ENCODE results near the gene CCSER1.
"Not testable (repeated sequence)": the region's sequence is repeated elsewhere in the genome, so short reads cannot be mapped to it uniquely, and the experiment has no call there.

Gene CCSER1

DNA sequence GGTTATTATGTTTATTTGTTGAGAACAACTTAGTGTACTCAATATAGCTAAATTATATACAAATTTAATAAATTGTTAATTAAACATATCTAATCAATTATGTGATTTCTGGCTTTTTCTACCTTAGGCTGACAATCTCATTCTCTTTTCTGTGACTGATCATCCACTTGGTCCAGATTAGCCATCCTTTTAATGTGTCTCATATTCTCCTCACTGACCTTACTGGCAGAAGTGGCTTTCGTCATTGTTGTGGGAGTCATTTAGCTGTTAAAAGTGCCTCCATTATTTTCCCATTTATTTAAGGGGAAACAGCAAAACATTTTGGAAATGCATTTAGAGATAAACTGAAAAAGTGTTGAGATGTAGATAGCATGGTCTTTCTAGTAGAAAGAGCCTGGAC, 172.2 kb downstream of the CCSER1 start:
- no peak for DNase-seq (ENCODE audit: low read depth)

DNA sequence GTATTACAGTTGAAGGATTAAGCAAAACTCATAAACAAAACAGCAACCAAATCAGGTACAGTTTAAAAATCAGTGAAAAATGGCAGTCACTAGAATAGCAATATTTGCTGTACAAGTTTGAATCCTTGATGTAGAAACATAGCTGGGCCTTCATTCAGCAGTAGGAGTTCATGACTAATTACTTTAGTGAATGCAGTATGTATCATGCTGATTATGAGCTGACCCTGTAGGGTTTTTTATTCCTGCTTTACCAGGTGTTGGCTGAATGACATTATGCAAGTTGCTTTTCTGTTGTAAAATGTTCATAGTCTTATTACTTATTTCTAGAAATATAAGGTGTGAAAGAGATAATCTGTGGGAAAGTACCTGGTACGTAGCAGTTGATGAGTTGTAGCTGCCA, 179.6 kb downstream of the CCSER1 start:
- no peak for DNase-seq (ENCODE audit: low read depth)

DNA sequence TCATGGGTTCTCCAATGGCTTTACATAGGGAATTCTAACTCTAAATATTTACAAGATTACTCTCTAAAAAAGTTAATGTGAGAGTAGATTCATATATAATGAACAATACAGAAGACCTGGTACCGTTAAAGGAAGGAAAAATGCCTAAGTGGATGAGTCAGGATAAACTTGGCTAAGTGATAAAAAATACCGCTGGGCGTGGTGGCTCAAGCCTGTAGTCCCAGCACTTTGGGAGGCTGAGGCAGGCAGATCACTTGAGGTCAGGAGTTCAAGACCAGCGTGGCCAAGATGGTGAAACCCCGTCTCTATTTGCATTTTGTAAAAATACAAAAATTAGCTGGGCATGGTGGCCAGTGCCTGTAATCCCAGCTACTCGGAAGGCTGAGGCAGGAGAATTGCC, 189.9 kb downstream of the CCSER1 start:
- DNase-seq (ENCODE audit: low read depth) = not testable (repeated sequence)

DNA sequence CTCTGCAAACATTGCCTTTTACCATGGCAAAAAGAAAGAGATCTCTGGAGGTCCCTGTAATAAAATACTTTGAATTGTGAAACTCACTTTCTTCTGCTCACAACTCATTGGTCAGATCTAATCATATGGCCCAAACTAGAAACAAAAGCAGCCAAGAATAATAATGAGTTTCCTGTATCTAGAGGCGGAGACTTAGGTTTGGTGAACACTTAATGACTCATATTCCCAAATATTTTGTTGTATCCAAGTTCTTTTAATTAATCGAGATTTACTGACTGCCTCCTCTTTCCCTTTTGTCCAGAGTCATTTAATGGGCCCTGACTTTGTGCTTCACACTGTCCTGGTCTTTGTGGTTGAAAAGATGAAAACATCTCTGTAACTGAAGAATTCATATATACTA, 190.6 kb downstream of the CCSER1 start:
- no peak for DNase-seq (ENCODE audit: low read depth)

DNA sequence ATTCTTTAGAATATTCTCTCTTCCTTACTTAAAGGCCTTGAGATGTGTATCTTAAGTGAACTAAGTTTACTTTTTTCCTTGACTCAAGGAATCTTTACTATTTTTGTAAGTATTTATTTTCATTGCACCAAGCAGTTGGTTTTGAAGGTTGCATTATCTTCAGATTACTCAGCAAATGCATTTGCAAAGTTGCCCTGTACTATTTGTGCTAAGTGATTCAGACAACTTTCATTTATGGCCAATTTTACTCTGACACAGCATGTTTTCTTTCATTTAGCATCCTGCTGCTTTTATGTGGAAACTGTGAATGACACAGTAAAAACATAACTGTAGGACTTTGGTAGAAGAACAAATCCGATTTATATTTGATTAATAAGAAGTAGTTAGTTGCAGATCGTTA, 191.0 kb downstream of the CCSER1 start:
- no peak for DNase-seq (ENCODE audit: low read depth)

DNA sequence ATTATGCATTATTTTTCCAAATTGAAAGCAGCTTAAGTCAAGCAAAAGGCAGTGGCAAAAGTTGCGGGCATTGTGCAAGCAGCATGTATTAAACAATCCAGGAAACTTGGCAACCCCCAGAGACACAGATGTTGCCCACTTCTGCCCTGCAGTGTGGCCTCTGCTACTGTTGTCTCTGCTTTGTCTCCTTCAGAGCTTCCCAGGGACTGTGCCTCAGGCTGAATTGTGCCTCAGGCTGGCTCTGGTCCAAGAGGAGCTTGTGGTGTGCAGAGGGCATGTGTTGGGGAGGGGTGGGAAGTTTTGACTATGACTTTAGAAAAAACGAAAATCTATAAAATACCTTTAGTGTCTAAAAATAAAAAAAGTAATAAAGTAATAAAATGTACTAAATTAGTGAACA, 201.4 kb downstream of the CCSER1 start:
- no peak for DNase-seq (ENCODE audit: low read depth)

DNA sequence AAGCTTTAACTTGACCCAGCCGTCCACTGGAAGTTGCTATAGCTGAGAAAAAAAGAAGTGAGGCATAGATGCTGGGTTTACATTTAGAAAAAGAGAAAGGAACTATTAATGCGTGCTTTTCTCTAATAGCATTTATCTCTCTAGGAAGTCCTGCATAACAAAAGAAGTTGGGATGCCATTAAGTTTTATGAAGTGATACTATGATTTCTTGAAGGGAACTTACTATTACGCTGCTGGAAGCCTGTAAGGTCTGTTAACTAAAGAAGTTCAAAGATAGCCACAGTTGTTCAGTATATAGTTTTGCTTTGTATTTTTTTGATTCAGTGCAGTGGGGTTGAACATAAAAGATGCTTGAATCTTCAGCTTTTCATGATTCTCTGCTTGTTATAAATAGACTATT, 203.4 kb downstream of the CCSER1 start:
- no peak for DNase-seq (ENCODE audit: low read depth)

DNA sequence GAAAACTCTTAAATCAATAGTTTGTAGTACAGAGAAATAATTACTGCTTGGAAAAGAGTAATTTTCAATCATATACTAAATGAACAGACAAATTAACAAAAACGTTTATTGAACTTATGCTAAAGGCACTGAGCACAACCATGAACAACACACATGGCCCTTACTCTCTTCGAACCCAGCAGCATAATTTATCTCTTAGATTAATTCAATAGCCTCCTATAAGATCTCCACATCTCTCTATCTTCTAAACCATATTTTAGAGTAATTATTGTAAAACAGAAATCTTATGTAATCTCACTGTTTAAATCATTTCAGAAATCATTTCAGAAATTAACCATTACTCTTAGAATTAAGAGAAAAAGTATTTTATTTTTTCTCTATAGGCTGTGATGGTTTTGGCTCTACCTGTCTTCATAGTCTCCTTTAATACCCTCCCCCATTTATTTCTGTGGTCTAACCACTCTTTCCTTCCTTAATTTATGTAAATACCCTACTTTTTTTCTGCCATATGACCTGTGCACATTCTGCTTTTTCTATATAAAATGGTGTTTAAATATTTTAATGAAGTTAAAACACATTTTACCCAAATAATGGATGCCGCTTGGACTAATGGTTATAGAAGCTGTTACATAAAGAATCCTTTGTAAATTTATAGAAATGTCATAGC, 218.5 kb downstream of the CCSER1 start:
- DNase-seq (ENCODE audit: low read depth) = no peak

DNA sequence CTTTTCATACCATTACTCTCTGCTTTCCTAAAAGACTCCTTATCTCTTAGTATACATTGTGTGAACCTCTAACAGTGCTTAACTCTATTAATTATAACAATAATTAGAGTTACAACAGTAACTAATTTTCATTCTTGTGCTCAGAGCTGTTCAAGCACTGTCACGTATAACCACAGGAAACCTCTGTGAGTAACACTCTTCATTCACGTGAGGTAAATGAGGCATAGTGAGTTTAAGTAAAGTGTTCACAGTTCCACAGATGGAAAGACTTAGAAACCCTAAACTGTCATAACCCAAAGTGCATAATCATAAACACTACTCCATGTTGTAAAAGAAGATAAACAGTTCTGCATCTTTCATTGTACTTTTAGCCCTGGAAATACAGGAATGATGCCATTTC, 222.4 kb downstream of the CCSER1 start:
- DNase-seq (ENCODE audit: low read depth) = no peak

DNA sequence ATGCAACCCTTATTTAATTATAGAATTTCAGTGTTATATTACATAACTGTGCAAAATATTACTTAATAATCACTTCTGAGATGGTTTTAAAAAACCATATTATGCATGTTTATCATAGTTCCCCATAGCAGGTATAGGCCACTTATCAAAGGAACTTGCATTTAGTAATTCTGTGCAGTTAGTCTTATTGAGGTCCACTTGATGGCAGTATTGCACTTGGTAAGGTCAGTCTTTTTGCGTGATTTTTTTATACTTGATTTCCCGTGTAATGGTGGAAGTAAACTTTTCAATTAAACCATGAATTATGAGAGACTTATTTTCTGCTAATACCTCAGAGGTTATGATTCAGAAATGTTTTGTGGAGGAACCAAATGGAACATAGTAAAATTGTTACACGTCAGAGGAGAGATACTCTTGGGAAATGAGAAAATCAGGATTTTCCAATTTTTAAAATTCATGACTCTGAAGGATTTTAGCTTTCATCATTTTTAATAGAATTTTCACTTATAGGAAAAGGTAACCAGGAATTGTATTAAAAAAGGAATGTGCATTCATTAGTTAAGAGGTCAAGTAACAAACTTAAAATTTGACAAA, 230.0 kb downstream of the CCSER1 start:
- no peak for DNase-seq (ENCODE audit: low read depth)

DNA sequence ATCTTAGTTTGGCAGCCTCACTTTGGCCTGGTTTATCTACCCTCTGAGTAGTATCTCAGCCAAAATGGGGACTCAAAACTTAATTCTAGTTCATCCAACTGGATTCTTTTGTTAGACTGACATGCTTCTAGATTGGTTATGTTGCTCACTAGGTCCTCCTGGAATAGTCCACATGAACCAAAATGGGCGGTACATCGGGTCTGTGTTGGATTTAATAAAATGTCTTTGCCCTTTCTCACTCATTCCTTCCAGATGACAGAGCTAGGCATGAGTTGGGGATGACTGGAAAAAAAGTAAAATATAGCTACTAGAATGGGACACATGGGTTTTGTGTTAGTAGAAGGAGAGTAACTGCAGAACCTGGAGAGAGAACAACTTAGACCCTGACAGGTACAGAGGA, 247.9 kb downstream of the CCSER1 start:
- DNase-seq (ENCODE audit: low read depth) = no peak

DNA sequence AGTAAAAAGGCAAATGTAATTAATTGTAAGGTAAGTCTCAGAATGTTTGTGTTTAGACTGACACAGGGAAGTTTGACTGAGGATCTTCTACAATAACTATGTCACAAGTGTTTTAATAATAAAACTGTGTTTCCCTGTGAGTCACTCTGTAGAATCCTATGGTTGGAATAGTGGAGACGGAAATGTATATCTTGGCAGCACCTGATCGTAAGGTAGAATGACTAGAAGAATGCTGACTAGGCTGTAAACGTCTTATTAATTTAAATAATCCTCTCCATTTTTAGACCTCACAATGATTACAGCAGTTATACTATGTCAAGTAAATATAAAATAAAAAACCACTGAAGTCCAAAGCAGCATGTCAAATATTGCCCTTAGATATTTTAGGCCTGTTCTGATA, 266.0 kb downstream of the CCSER1 start:
- no peak for DNase-seq (ENCODE audit: low read depth)

DNA sequence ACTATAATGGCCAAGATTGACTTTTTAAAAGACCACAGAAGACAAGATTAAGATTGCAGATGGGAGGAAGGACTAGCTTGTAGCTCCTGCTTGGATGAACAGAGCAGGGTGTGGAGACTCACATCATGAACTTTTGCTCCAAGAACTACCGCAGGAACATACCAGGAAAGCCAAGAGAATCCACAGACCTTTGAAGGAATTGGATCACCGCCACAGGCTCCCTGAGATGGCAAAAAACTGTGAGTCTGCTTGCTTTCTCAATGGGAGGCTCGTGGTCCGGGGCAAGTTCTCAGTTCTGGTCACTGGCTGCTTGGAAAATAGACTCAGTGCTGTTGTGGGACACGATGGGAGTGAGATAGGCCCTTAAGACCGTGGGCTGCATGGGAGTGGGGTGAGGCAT, 276.6 kb downstream of the CCSER1 start:
- no peak for DNase-seq (ENCODE audit: low read depth)

DNA sequence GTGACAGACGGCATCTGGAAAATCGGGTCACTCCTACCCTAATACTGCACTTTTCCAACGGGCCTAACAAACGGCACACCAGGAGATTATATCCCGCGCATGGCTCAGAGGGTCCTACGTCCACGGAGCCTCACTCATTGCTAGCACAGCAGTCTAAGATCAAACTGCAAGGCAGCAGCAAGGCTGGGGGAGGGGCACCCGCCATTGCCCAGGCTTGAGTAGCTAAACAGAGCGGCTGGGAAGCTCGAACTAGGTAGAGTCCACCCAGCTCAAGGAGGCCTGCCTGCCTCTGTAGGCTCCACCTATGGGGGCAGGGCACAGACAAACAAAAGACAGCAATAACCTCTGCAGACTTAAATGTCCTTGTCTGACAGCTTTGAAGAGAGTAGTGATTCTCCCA, 280.7 kb downstream of the CCSER1 start:
- not testable (repeated sequence) for DNase-seq (ENCODE audit: low read depth)

DNA sequence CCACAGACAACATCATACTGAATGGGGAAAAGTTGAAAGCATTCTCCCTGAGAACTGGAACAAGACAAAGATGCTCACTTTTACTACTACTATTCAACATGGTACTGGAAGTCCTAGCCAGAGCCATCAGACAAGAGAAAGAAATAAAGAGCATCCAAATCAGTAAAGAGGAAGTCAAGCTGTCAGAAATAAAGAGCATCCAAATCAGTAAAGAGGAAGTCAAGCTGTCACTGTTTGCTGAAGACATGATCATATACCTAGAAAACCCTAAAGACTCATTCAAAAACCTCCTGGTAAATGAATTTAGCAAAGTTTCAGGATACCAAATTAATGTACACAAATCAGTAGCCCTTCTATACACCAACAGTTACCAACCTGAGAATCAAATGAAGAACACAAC, 285.6 kb downstream of the CCSER1 start:
- not testable (repeated sequence) for DNase-seq (ENCODE audit: low read depth)

DNA sequence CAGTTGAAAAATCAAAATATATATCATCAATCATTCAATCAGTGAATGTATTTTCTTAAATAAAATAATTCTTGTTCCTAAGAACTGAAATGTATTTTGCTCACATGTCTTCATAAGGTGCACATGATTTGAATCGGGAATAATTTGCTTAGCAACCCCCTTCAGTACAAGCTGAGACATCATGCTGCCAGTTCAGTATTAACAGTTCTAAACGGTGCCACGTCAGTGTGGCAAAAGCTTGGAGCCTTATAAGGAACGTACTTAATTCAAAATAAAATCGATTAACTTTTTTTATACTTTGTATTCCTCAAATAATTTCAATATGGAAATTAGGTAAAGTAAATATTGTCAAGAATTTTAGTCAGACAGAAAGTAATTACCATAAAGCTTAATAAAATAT, 287.9 kb downstream of the CCSER1 start:
- no peak for DNase-seq (ENCODE audit: low read depth)

DNA sequence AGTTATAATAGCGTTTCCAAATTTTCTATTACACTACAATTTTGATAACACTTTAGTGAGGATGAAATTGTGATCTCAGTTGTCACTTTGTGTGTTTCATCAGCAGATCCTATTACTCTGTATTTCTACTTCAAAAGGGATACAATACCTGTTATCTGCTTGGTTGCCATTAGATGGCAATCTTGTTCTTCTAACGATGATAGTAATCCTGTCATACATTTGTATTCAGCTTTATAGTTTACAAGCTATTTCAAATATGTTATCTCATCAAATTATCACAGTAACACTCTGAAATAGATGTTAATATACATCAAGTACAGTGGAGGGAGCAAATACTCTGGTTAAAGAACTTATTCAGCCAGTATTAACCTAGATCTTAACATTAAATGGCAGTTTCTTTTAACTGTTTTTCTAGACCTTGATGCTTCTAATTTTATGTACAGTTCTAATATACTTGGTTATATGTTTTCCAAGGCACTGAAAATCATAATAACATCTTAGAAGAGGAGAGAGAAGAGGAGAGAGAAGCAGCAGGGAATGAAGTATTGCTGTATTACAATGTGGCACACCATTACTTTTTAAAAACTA, 292.0 kb downstream of the CCSER1 start:
- no peak for DNase-seq (ENCODE audit: low read depth)

DNA sequence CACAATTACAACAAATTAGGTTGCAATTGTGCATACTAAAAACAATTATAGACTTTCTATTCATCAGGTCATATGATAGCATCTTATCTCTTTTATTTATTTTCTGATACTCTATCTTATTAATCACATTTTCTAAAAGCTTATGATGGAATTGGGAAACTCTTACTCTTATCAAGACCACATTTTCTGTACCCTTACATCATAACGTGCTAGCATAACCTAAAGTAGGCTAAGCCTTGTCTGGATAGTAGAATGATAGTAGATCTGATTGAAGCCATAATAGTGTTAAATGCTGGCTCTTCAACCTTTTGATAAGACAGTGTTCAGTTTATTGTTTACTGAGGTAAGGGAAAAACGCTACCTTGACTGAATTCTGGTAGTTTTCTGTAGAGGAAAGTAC, 294.0 kb downstream of the CCSER1 start:
- no peak for DNase-seq (ENCODE audit: low read depth)

DNA sequence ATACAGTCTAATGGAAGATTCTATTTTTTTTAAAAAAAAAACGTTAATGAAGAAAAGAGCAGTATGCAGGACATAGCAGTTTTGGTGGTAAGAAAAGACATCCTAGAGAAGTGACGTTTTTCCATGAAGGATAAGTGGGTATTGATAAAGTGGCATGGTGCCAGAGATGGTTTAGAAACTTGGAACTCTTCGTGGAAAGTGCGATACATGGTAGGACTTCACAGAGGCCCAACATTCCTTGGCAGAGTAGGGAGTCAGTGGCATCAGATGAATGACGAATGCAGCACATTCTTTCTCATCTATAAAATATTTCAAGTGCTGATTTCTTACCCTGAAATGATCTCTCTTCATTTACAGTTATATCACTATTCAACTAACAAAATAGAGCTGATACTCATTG, 298.7 kb downstream of the CCSER1 start:
- DNase-seq (ENCODE audit: low read depth) = no peak

DNA sequence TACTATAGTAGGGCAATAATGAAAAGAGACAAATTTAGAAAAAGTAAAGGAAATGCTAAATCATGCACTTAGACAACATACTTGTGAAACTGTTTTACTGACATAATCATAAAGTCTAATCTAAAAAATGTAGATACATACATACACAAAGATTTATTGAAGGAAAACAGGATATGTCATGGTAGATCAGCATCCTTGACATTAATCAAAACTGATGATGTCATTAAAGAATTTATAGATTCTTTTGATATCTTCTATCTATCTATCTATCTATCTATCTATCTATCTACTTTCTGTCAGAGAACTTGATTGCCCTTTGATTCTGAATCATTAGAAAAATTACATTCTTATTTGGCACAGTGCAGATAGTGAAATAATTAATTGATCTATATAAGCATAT, 311.3 kb downstream of the CCSER1 start:
- DNase-seq (ENCODE audit: low read depth) = no peak

DNA sequence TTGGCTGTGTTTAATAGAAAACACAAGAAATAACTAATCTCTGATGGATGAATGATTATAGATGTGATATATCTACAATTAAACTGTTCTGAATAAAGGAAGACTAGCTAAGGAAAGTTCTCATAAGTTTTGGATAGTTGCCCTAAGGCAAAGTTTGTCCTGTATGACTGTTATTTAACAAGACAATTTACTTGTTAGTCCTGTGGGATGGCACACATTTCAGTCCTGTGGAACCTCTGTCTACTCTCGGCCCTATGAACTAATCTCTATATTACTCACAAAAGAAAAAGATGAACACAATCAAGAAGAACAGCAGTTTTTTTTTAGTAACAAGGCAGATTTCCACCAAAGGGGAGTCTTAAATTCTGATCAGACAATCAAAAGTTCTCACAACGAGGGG, 314.6 kb downstream of the CCSER1 start:
- DNase-seq (ENCODE audit: low read depth) = no peak

DNA sequence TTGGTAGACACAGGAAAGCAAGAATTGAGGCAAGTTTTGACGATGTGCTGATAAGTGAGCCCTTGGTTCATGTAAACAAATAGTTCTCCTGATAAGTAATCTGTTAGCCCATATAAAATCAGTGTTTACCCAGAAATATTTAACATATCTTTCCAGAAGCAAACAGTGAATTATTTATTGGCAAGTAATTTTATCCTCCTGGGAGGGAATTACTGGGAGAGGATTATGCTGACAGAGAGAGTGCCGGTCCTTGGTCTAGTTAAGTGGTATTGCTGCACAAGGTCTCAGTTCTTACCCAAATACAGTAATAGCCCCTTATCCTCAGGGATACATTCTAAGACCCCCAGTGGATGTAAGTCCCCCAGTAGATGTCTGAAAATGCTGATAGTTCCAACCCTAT, 315.4 kb downstream of the CCSER1 start:
- no peak for DNase-seq (ENCODE audit: low read depth)

DNA sequence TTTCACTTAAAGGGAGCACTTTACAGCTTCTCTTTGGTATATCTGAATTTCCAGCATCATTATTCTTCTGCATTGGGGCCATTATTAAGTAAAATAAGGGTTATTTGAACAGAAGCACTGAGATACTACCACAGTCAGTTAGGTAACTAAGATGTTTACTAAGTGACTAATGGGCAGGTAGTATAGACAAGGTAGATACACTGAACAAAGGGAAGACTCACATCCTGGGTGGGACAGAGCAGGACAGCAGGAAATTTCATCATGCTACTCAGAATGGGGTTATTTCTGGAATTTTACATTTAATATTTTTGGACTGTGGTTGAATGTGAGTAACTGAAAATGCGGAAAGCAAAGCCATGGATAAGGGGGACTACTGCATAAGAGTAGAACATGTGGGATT, 316.0 kb downstream of the CCSER1 start:
- no peak for DNase-seq (ENCODE audit: low read depth)

DNA sequence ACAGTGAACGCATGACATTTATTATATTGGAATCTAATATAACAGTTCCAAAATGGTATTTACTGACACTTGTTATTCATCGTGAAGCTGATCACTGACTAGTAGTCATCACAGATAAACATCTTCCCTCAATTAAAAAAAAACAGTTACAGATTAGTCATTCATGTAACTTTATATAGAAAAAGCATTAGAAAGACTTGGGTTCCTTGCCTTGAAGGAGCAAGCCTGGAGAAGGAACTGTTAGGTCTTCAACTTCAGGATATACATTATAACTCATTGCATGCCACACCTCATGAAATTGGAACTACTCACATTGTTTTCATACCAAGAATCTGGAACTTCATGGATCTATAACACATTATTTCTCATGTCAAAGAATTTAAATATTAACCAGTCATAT, 317.7 kb downstream of the CCSER1 start:
- DNase-seq (ENCODE audit: low read depth) = no peak
